ENCODE measurements around the gene THSD7A.

Gene THSD7A

GRCh38 chr7:11551470-11551869 lies 280.5 kb downstream of the THSD7A start:
- no peak overlapping the region for H3K4me3 ChIP-seq (ENCODE audit: low read depth, low read length)
- TF ChIP-seq CTCF (IDR thresholded peaks at IDR 0.05; ENCODE audit: insufficient read depth, low read depth, low read length, missing control alignments) = no peak
- no peak for DNase-seq (ENCODE audit: low read depth)

GRCh38 chr7:11548532-11548931 lies 283.5 kb downstream of the THSD7A start:
- no peak for TF ChIP-seq CTCF (IDR thresholded peaks at IDR 0.05; ENCODE audit: insufficient read depth, low read depth, low read length, missing control alignments)
- DNase-seq (ENCODE audit: low read depth) = no peak
- no peak overlapping the region for H3K4me3 ChIP-seq (ENCODE audit: low read depth, low read length)

- TF ChIP-seq CTCF (IDR thresholded peaks at IDR 0.05; ENCODE audit: insufficient read depth, low read depth, low read length, missing control alignments) = no peak
- no peak for DNase-seq (ENCODE audit: low read depth)
- no peak overlapping the region for H3K4me3 ChIP-seq (ENCODE audit: low read depth, low read length)
These were observed 290.7 kb downstream of the THSD7A start for GRCh38 chr7:11541330-11541729.

GRCh38 chr7:11540271-11540761 lies 291.7 kb downstream of the THSD7A start:
- DNase-seq (ENCODE audit: low read depth) = no peak
- H3K4me3 ChIP-seq (ENCODE audit: low read depth, low read length) = no peak overlapping the region
- no peak for TF ChIP-seq CTCF (IDR thresholded peaks at IDR 0.05; ENCODE audit: insufficient read depth, low read depth, low read length, missing control alignments)

GRCh38 chr7:11539853-11540252 lies 292.1 kb downstream of the THSD7A start:
- TF ChIP-seq CTCF (IDR thresholded peaks at IDR 0.05; ENCODE audit: insufficient read depth, low read depth, low read length, missing control alignments) = no peak
- H3K4me3 ChIP-seq (ENCODE audit: low read depth, low read length) = no peak overlapping the region
- DNase-seq (ENCODE audit: low read depth) = no peak

GRCh38 chr7:11538751-11539299 lies 293.2 kb downstream of the THSD7A start:
- no peak for DNase-seq (ENCODE audit: low read depth)
- H3K4me3 ChIP-seq (ENCODE audit: low read depth, low read length) = no peak overlapping the region
- no peak for TF ChIP-seq CTCF (IDR thresholded peaks at IDR 0.05; ENCODE audit: insufficient read depth, low read depth, low read length, missing control alignments)

- TF ChIP-seq CTCF (IDR thresholded peaks at IDR 0.05; ENCODE audit: insufficient read depth, low read depth, low read length, missing control alignments) = no peak
- H3K4me3 ChIP-seq (ENCODE audit: low read depth, low read length) = no peak overlapping the region
- DNase-seq (ENCODE audit: low read depth) = no peak
These were observed 298.7 kb downstream of the THSD7A start for GRCh38 chr7:11533229-11533820.

All from GM12865 (cell line).